NB4 (cell line): Measurements from ENCODE around the gene PSMC3.

ENCODE experiments used
- DNase-seq: peaks from one replicate; pipeline ENCODE4 v3.0.0; 2010; ENCODE audit warnings: low read depth
- H3K4me3 ChIP-seq: one replicate; pipeline ENCODE4 v1.5.1; 2011; ENCODE audit warnings: mild to moderate bottlenecking, low read depth, low read length, moderate library complexity
- CTCF ChIP-seq: IDR thresholded peaks from one replicate; pipeline ENCODE4 v1.5.1; 2012; ENCODE audit warnings: low read depth, low read length
- MAX ChIP-seq: IDR thresholded peaks from 2 replicates; pipeline ENCODE4 v1.6.1; 2011; ENCODE audit warnings: low read depth, low read length
- MYC ChIP-seq: IDR thresholded peaks from 2 replicates; pipeline ENCODE4 v1.6.1; 2011; ENCODE audit warnings: low read depth, low read length
- POLR2A ChIP-seq: IDR thresholded peaks from 2 replicates; pipeline ENCODE4 v1.6.1; 2011; ENCODE audit warnings: mild to moderate bottlenecking; ENCODE audit not compliant: insufficient read length; ENCODE audit errors: extremely low read depth

The PSMC3 gene

GRCh38 chr11:47394322-47395222 lies 31.7 kb downstream of the PSMC3 start:
- DNase-seq = peak; percentile 95
- no peak for TF ChIP-seq CTCF
- TF ChIP-seq POLR2A = peak; percentile 40
- peak; percentile 95 for TF ChIP-seq MYC
- peak; percentile 85 for TF ChIP-seq MAX
- peak overlapping the region; percentile 49 for H3K4me3 ChIP-seq

DNA sequence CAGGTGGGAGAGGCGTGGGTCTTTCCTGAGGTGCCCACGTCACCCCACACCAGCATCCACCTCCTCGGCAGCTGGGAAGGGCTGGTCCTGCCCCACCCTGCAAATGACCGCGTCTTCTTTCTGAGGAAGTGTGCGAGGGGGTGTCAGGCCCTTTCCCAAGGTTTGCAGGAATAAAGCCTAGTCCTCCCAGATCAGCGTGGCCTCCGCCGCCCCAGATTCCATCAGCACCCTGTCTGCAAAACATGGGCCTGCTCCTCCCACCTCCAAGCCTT lies 32.3 kb downstream of the PSMC3 start:
- no peak for DNase-seq
- H3K4me3 ChIP-seq = no peak overlapping the region
- TF ChIP-seq POLR2A (no peak), MAX (no peak), CTCF (no peak), MYC (no peak)

DNA sequence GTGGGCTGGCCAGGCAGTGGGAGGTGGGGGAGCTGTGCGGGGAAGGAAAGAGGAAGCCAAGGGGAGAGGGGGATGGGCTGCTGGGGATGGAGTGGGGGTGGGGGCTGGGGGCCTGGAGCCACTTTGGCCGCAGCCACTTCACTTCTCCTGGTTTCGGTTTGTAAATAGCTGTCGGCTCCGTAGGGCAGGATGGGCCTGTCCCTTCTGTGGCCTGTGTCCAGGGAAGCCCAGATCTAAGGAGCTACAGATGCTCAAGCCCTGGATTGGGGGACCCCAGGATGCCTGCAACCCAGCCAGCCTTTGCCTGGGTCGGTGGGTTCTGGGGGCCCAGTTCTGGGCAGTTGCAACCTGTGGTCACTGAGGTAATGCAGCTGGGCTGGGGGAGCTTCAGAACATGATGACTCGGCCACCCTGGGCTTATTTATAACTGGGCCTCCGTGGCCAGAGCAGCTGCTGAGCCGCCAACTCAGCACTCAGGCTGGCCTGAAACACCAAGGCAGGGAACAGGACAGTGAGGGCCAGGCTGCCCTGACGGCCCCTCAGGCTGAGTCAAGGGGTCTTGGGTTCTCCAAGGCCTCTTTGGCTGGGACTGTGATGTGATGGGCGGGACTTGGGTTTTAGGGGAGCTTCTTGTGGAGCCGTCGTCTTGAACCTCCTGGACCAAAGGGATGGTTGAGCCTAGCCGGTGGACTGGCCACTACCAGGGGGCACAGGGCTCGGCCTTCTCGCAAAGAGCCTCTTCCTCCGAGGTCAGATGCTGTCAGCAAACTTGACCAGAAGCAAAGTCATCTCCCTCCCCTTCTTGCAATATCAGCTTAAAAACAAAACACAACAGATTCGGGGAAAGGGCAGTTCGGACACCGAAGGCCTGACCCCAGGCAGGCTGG lies 32.8 kb downstream of the PSMC3 start:
- peak overlapping the region; percentile 42 for H3K4me3 ChIP-seq
- TF ChIP-seq CTCF (no peak), MYC (no peak), MAX (no peak), POLR2A (no peak)
- peak; percentile 87 for DNase-seq

DNA sequence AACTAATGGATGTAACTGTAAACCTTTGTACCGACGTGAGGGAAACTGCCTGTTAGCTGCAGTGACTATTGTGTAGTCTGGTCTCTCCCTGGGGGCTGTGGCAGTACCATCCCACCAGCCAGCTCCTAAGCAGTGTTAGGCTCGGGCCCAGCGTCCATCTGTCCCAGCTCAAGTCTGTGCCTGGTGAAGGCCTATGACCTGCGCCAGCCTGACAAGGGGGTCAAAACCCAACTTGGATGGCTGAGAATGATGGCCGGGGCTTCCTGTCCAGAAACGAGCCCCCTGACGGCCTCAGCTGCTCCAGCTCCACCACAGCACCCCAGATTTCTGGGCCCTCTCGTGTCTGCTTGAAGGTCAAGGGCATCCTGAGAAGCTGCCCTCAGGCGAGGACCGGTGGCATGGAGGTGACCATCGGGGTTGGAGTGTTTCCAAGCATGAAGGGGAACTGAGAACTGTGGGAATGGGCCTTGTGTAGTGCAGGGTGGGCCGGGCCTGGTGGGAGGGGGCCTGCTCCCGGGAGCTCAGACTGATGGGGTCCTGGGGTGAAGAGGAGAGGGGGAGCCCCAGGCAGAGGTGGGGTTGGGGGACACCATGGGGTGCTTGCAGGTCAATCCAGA lies 33.6 kb downstream of the PSMC3 start:
- DNase-seq = peak; percentile 67

More for the DNA sequence above, 33.6 kb downstream of the PSMC3 start:
- TF ChIP-seq MAX (no peak), CTCF (no peak), MYC (no peak), POLR2A (no peak)
- H3K4me3 ChIP-seq = no peak overlapping the region
